K562 (cell line): ENCODE data around the gene KIF24. TPM values are rescaled to one million over a fixed set of nuclear protein-coding genes. Genes with fewer than 3 reads are reported as not detected.

ENCODE experiments used
- BCLAF1 ChIP-seq, 2 experiments: fragments of 450-650 bp in 1 of 2; IDR thresholded peaks; 2 replicates each; pipeline ENCODE4 v1.6.1; 2011 to 2017; ENCODE audit warnings: low read depth in 2 of 2, antibody characterized with exemption in 1 of 2, borderline replicate concordance in 1 of 2, low read length in 1 of 2, mild to moderate bottlenecking in 1 of 2, mixed read lengths in 1 of 2; ENCODE audit not compliant: control insufficient read depth in 1 of 2
- CCNT2 ChIP-seq: IDR thresholded peaks from 2 replicates; pipeline ENCODE4 v1.6.1; 2011; ENCODE audit warnings: borderline replicate concordance, low read depth, mild to moderate bottlenecking, moderate library complexity, mixed read lengths, low read length; ENCODE audit not compliant: insufficient read length; ENCODE audit errors: extremely low read depth
- ETV1 ChIP-seq: fragments of 450-650 bp; conservative IDR thresholded peaks from 2 replicates; pipeline ENCODE4 v1.6.1; 2016; ENCODE audit warnings: missing genetic modification characterization, control low read depth, low read depth, missing compliant biosample characterization
- HOXB6 ChIP-seq: fragments of 250-450 bp; sonication (Bioruptor Pico); IDR thresholded peaks from 2 replicates; pipeline ENCODE4 v1.5.1; 2022; ENCODE audit warnings: mild to moderate bottlenecking, borderline replicate concordance
- MEF2A ChIP-seq: IDR thresholded peaks from 2 replicates; pipeline ENCODE4 v1.6.1; 2011; ENCODE audit warnings: low read depth, mild to moderate bottlenecking, low read length, moderate library complexity; ENCODE audit not compliant: control insufficient read depth
- NFIC ChIP-seq: fragments of 450-650 bp; IDR thresholded peaks from 2 replicates; pipeline ENCODE4 v1.6.1; 2017; ENCODE audit warnings: mild to moderate bottlenecking, inconsistent platforms
- PATZ1 ChIP-seq: fragments of 250-450 bp; sonication (Bioruptor Pico); IDR thresholded peaks from 2 replicates; pipeline ENCODE4 v1.5.0; 2020; ENCODE audit warnings: mild to moderate bottlenecking, borderline replicate concordance
- RBBP5 ChIP-seq: fragments of 200-600 bp; sonication (generic); IDR thresholded peaks from 2 replicates; pipeline ENCODE4 v1.6.1; 2012; ENCODE audit warnings: borderline replicate concordance, mild to moderate bottlenecking, low read length, control low read depth, inconsistent platforms; ENCODE audit not compliant: insufficient read depth, poor library complexity, severe bottlenecking
- RFX7 ChIP-seq: fragments of 250-450 bp; sonication (Bioruptor Pico); IDR thresholded peaks from 2 replicates; pipeline ENCODE4 v1.5.1; 2021; ENCODE audit warnings: mild to moderate bottlenecking
- SNRNP70 ChIP-seq: fragments of 200-400 bp; formaldehyde crosslinking; optimal IDR thresholded peaks from 2 replicates; pipeline ENCODE3; 2017; ENCODE audit warnings: low read depth, low read length
- TAL1 ChIP-seq: fragments of 450-650 bp; IDR thresholded peaks from 2 replicates; pipeline ENCODE4 v1.6.1; 2016; ENCODE audit warnings: mild to moderate bottlenecking
- U2AF1 ChIP-seq: fragments of 200-400 bp; formaldehyde crosslinking; optimal IDR thresholded peaks from 2 replicates; pipeline ENCODE3; 2017; ENCODE audit warnings: mild to moderate bottlenecking, low read depth, low read length, moderate library complexity
- ZBTB1 ChIP-seq: sonication (generic); formaldehyde crosslinking; IDR thresholded peaks from 2 replicates; pipeline ENCODE4 v1.8.1; 2023; ENCODE audit warnings: missing genetic modification reagents, low read depth, mild to moderate bottlenecking, borderline replicate concordance
- ZNF143 ChIP-seq: sonication (generic); formaldehyde crosslinking; IDR thresholded peaks from 2 replicates; pipeline ENCODE4 v1.9.0; 2022; ENCODE audit warnings: mild to moderate bottlenecking, missing genetic modification reagents
- ZNF217 ChIP-seq: sonication (generic); formaldehyde crosslinking; IDR thresholded peaks from 2 replicates; pipeline ENCODE4 v1.8.0; 2022; ENCODE audit warnings: mild to moderate bottlenecking, missing genetic modification reagents
- ZNF449 ChIP-seq: fragments of 250-450 bp; sonication (Bioruptor Pico); IDR thresholded peaks from 2 replicates; pipeline ENCODE4 v1.8.0; 2022; ENCODE audit warnings: moderate library complexity, mild to moderate bottlenecking, inconsistent platforms
- ZNF655 ChIP-seq: fragments of 250-450 bp; sonication (Bioruptor Pico); IDR thresholded peaks from 2 replicates; pipeline ENCODE4 v1.5.0; 2021
- ZNF77 ChIP-seq: fragments of 250-450 bp; sonication (Bioruptor Pico); IDR thresholded peaks from 2 replicates; pipeline ENCODE4 v1.5.0; 2020
- ZSCAN29 ChIP-seq: fragments of 450-650 bp; IDR thresholded peaks from 2 replicates; pipeline ENCODE4 v1.6.1; 2017
- polyA plus RNA-seq, 8 experiments: library from polyadenylated mRNA; depleted of rRNA in 4 of 8; stranded (reverse) in 5 of 8; unstranded in 3 of 8; fragments of >200 nt; fragmentation: Nextera tagmentation in 2 of 8; fragmentation: Illumina TruSeq in 1 of 8; extraction: Ambion mirVana in 2 of 8; extraction: Trizol in 1 of 8; gene quantifications; 2 replicates each; pipeline versions ENCODE4 v1.2.1 to v1.2.3, GENCODE V29; 2011 to 2014; ENCODE audit warnings: inconsistent platforms in 1 of 8, missing spikeins in 1 of 8
- total RNA-seq, 7 experiments: library from RNA; depleted of rRNA in 6 of 7; stranded (reverse); fragments of >200 nt in 6 of 7; fragmentation: Illumina TruSeq in 2 of 7; extraction: Trizol in 2 of 7; gene quantifications; 2 replicates each; pipeline versions ENCODE4 v1.2.1 to v1.2.3, GENCODE V29; 2011 to 2021; ENCODE audit warnings: low replicate concordance in 1 of 7

KIF24 gene
- total and polyA plus RNA-seq, 9 of the 15 experiments (the other 6 are each of a cell fraction or from before 2014, with no cell fraction given), result 0.63 to 5.8 (median 4.4) TPM

GRCh38 chr9:34328987-34329832, at the start of gene KIF24, which contains the start of gene NUDT2 (continued):
- TF ChIP-seq BCLAF1 (IDR thresholded peaks at IDR 0.05; ENCODE audit: borderline replicate concordance in 1 of 2, control insufficient read depth in 1 of 2, low read depth in 2 of 2, low read length in 1 of 2) (no peak), TAL1 (no peak), RBBP5 (peak; percentile 56), ZNF449 (CRISPR knock-in tag) (no peak), ZSCAN29 (0 out of 2 replicates have a peak, but pooled peaks have one; percentile 35), ZNF217 (CRISPR knock-in tag) (no peak), NFIC (peak; percentile 12), ETV1 (tag) (no peak), CCNT2 (peak; percentile 11), ZNF77 (CRISPR knock-in tag) (no peak), U2AF1 (no peak), HOXB6 (CRISPR knock-in tag) (no peak), ZBTB1 (CRISPR knock-in tag) (no peak; the same call in 1 of the 2 replicates), ZNF143 (CRISPR knock-in tag) (no peak), ZNF655 (CRISPR knock-in tag) (no peak), RFX7 (CRISPR knock-in tag) (no peak), SNRNP70 (no peak), PATZ1 (no peak), MEF2A (no peak)
